ENCODE data around the gene NDRG4.

NDRG4 gene

GRCh38 chr16:58499615-58500351, at the start of gene NDRG4:
NDRG4 (plus strand) TSS chr16:58500143; CDS start chr16:58500249, 106 bp downstream.
- DNase-seq, result no peak

- no peak for DNase-seq
Observed at GRCh38 chr16:58450590-58450989, 49.4 kb upstream of the NDRG4 start.

- DNase-seq, result no peak
Observed at GRCh38 chr16:58451265-58451689, 48.7 kb upstream of the NDRG4 start.

GRCh38 chr16:58451945-58452401, 48.0 kb upstream of the NDRG4 start:
- DNase-seq, result no peak

- DNase-seq, result no peak
Observed at GRCh38 chr16:58452640-58453039, 47.3 kb upstream of the NDRG4 start.

GRCh38 chr16:58454178-58454577, 45.8 kb upstream of the NDRG4 start:
- no peak for DNase-seq

- no peak for DNase-seq
Observed at GRCh38 chr16:58454856-58455255, 45.1 kb upstream of the NDRG4 start.

- DNase-seq, result no peak
Observed at GRCh38 chr16:58455750-58456149, 44.2 kb upstream of the NDRG4 start.

GRCh38 chr16:58456193-58456592, 43.8 kb upstream of the NDRG4 start:
- no peak for DNase-seq

GRCh38 chr16:58458606-58459343, 41.2 kb upstream of the NDRG4 start:
- no peak for DNase-seq

- DNase-seq, result peak; percentile 39
Observed at GRCh38 chr16:58459344-58460218, 40.4 kb upstream of the NDRG4 start.

GRCh38 chr16:58460219-58460610, 39.7 kb upstream of the NDRG4 start:
- no peak for DNase-seq

- no peak for DNase-seq
Observed at GRCh38 chr16:58461056-58461455, 38.9 kb upstream of the NDRG4 start.

- DNase-seq, result no peak
Observed at GRCh38 chr16:58461640-58462039, 38.3 kb upstream of the NDRG4 start.

- DNase-seq, result no peak
Observed at GRCh38 chr16:58462089-58462488, 37.9 kb upstream of the NDRG4 start.

- DNase-seq, result no peak
Observed at GRCh38 chr16:58462499-58462996, 37.4 kb upstream of the NDRG4 start.

GRCh38 chr16:58462997-58463941, 36.7 kb upstream of the NDRG4 start:
- DNase-seq, result peak; percentile 22

GRCh38 chr16:58464047-58464915, 35.7 kb upstream of the NDRG4 start:
- peak; percentile 19 for DNase-seq

GRCh38 chr16:58464916-58465731, 34.8 kb upstream of the NDRG4 start:
- no peak for DNase-seq

- no peak for DNase-seq
Observed at GRCh38 chr16:58465817-58466216, 34.1 kb upstream of the NDRG4 start.

Measured in stimulated activated CD4-positive, alpha-beta T cell treated with anti-CD3 and anti-CD28 coated beads, Interleukin-4, amount 100 ng/mL, for 1 hour (primary cell).